ENCODE results near the gene PRUNE1. TPM values are rescaled to one million over a fixed set of nuclear protein-coding genes. Genes with fewer than 3 reads are reported as not detected.

PRUNE1 gene
- total and polyA plus RNA-seq, 4 donors, result 6.1 to 10.6 (median 9.4) TPM

DNA sequence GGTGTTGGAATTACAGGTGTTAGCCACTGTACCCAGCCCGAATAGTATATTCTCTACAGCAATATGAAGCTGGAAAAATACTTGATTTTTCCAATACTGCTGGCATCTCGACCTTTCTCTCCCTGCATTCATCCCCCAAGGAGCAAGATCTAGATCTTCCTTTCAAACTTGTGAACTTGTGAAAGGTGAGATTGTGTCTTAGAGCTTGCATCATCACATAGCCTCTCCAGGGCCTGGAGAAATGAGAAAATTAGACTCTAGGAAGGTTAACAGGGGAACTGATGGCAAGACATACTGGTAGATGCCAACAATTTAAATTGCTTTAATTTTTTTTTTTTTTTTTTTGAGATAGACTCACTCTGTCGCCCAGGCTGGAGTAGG is 2.1 kb downstream of the PRUNE1 start:
- TF ChIP-seq REST (IDR thresholded peaks at IDR 0.05) (no peak), HNF4A (conservative IDR thresholded peaks at IDR 0.05) (no peak), YY1 (IDR thresholded peaks at IDR 0.05) (no peak), HNF4G (IDR thresholded peaks at IDR 0.05) (no peak), TAF1 (conservative IDR thresholded peaks at IDR 0.05) (no peak)
- Histone ChIP-seq H3K4me3 (ENCODE audit: low read depth in 1 of 3, low read length in 3 of 3) (no peak overlapping the region), H3K9me3 (ENCODE audit: control insufficient read depth in 4 of 4, low read length in 3 of 4) (no peaks in the 10 kb centered on the region), H3K36me3 (ENCODE audit: control insufficient read depth in 4 of 4, insufficient read depth in 3 of 4, low read depth in 1 of 4, low read length in 3 of 4) (no peaks in the 10 kb centered on the region), H3K27ac (ENCODE audit: low read depth in 1 of 2, low read length in 2 of 2) (no peak overlapping the region), H3K9ac (ENCODE audit: low read depth in 1 of 2, low read length in 2 of 2) (no peak overlapping the region), H3K4me1 (ENCODE audit: control insufficient read depth in 4 of 4, insufficient read depth in 4 of 4, low read length in 3 of 4) (peaks cover 15 to 71% (median 57%) of the 10 kb centered on the region in 4 donors), H3K27me3 (ENCODE audit: control insufficient read depth in 4 of 4, insufficient read depth in 4 of 4, low read length in 3 of 4) (no peaks in the 10 kb centered on the region)
- DNase-seq (ENCODE audit: low spot score), result no peak
- WGBS, result 94% methylated on average over 3 of the region's 3 CpGs

DNA sequence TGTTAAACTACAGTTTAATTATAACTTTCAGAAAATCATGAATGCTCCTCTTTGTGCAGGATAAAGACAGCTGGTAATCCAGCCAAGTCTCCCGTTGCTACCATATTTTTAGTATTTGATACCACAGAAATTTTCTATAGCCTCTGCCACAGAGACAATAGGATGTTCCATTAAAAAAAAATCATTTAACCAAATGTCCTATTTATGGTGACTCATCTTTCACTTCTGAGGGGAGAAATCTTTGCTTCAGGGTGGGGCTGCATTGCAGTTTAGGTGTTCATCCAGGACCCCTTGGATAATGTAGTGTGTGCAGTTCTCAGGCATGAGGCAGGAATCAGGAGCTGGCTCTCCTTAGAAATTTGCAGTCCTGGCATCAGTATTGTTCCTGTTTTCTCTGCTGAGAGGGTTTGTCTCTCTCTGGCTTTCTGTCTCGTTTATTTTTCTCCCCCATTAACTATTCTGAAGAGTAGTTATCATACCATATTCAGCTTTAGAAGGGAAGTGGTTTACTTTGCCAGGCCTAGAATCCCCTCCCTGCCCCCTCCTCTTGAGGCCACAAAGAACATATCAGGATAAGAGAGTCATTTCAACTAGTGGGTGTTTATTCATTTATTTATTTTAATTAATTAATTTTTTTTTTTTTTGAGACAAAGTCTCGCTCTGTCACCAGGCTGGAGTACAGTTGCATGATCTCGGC is 3.1 kb downstream of the PRUNE1 start:
- TF ChIP-seq CTCF (IDR thresholded peaks at IDR 0.05; ENCODE audit: low read depth, low read length, missing input control) (no peak), NR2F2 (IDR thresholded peaks at IDR 0.05) (no peak), YY1 (IDR thresholded peaks at IDR 0.05) (no peak), HNF4A (conservative IDR thresholded peaks at IDR 0.05) (no peak), JUND (IDR thresholded peaks at IDR 0.05) (no peak), FOXA2 (IDR thresholded peaks at IDR 0.05) (no peak), TAF1 (conservative IDR thresholded peaks at IDR 0.05) (no peak), EGR1 (IDR thresholded peaks at IDR 0.05; ENCODE audit: low read depth in 2 of 2) (no peak), HNF4G (IDR thresholded peaks at IDR 0.05) (no peak), FOXA1 (IDR thresholded peaks at IDR 0.05) (no peak), RAD21 (IDR thresholded peaks at IDR 0.05) (no peak), SP1 (IDR thresholded peaks at IDR 0.05) (no peak), REST (IDR thresholded peaks at IDR 0.05) (no peak), RXRA (IDR thresholded peaks at IDR 0.05) (no peak), GABPA (IDR thresholded peaks at IDR 0.05 in 1 of 2, conservative IDR thresholded peaks at IDR 0.05 in 1 of 2) (no peak)
- TF ChIP-seq, protein P1, sequence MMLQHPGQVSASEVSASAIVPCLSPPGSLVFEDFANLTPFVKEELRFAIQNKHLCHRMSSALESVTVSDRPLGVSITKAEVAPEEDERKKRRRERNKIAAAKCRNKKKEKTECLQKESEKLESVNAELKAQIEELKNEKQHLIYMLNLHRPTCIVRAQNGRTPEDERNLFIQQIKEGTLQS (IDR thresholded peaks at IDR 0.05), result no peak
- TF ChIP-seq, protein P2, sequence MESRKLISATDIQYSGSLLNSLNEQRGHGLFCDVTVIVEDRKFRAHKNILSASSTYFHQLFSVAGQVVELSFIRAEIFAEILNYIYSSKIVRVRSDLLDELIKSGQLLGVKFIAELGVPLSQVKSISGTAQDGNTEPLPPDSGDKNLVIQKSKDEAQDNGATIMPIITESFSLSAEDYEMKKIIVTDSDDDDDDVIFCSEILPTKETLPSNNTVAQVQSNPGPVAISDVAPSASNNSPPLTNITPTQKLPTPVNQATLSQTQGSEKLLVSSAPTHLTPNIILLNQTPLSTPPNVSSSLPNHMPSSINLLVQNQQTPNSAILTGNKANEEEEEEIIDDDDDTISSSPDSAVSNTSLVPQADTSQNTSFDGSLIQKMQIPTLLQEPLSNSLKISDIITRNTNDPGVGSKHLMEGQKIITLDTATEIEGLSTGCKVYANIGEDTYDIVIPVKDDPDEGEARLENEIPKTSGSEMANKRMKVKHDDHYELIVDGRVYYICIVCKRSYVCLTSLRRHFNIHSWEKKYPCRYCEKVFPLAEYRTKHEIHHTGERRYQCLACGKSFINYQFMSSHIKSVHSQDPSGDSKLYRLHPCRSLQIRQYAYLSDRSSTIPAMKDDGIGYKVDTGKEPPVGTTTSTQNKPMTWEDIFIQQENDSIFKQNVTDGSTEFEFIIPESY (IDR thresholded peaks at IDR 0.05), result no peak
- TF ChIP-seq, protein P3, sequence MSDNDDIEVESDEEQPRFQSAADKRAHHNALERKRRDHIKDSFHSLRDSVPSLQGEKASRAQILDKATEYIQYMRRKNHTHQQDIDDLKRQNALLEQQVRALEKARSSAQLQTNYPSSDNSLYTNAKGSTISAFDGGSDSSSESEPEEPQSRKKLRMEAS (IDR thresholded peaks at IDR 0.05), result no peak
- Histone ChIP-seq H3K4me3 (ENCODE audit: low read depth in 1 of 3, low read length in 3 of 3) (no peak overlapping the region), H3K9me3 (ENCODE audit: control insufficient read depth in 4 of 4, low read length in 3 of 4) (no peaks in the 10 kb centered on the region), H3K9ac (ENCODE audit: low read depth in 1 of 2, low read length in 2 of 2) (no peak overlapping the region), H3K36me3 (ENCODE audit: control insufficient read depth in 4 of 4, insufficient read depth in 3 of 4, low read depth in 1 of 4, low read length in 3 of 4) (peaks cover 0 to 2% (median 0%) of the 10 kb centered on the region in 4 donors), H3K27me3 (ENCODE audit: control insufficient read depth in 4 of 4, insufficient read depth in 4 of 4, low read length in 3 of 4) (no peaks in the 10 kb centered on the region), H3K27ac (ENCODE audit: low read depth in 1 of 2, low read length in 2 of 2) (no peak overlapping the region), H3K4me1 (ENCODE audit: control insufficient read depth in 4 of 4, insufficient read depth in 4 of 4, low read length in 3 of 4) (peaks cover 13 to 62% (median 51%) of the 10 kb centered on the region in 4 donors)
- 60% methylated on average over 4 of the region's 4 CpGs for WGBS
- DNase-seq (ENCODE audit: low spot score), result no peak

Measured in liver (tissue), 9 donors.